Measurements from ENCODE around the gene INHBB.

The INHBB gene

DNA sequence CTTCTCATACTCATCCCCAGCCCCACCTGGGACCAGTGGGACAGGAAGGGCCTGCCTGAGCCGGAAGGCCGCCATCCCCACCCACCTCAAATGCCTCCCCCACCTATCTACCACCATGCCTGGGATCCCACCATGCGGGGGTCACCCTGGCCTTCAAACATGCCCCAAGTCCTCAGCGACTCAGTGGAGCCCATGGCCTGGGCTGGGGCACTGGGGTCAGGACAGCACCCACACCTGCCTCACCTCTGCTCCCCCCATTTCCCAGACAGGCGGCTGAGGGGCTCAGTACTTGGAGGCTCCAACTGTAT, 7.6 kb downstream of the INHBB start:
- H2AFZ ChIP-seq (ENCODE audit: low read length), result no peak overlapping the region
- no peaks in the 10 kb centered on the region for H3K9me3 ChIP-seq (ENCODE audit: low read length)
- no peak overlapping the region for H3K4me2 ChIP-seq (ENCODE audit: low read length)
- H3K9me2 ChIP-seq (ENCODE audit: low read depth, low read length), result no peaks in the 10 kb centered on the region
- H3K27ac ChIP-seq (ENCODE audit: low read depth, low read length, poor library complexity, severe bottlenecking), result no peak overlapping the region
- H4K20me1 ChIP-seq (ENCODE audit: insufficient read depth, low read length), result no peaks in the 10 kb centered on the region
- H3F3A ChIP-seq (ENCODE audit: insufficient read depth, low read length), result no peaks in the 10 kb centered on the region
- H3K4me3 ChIP-seq (ENCODE audit: low read depth, low read length, poor library complexity, severe bottlenecking), result no peak overlapping the region
- no peaks in the 10 kb centered on the region for H3K79me2 ChIP-seq (ENCODE audit: insufficient read depth, low read length)
- no peaks in the 10 kb centered on the region; the same call in 1 of the 2 replicates for H3K27me3 ChIP-seq (ENCODE audit: insufficient read depth, low read length)
- no peak for TF ChIP-seq EZH2 (IDR thresholded peaks at IDR 0.05; ENCODE audit: borderline replicate concordance, low read length)
- TF ChIP-seq CTCF (IDR thresholded peaks at IDR 0.05; ENCODE audit: low read length), result no peak
- no peaks in the 10 kb centered on the region for H3K4me1 ChIP-seq (ENCODE audit: insufficient read depth, low read length, severe bottlenecking)
- no peaks in the 10 kb centered on the region for H3K36me3 ChIP-seq (ENCODE audit: insufficient read depth, low read length)
- no peak overlapping the region for H3K9ac ChIP-seq (ENCODE audit: low read length)

DNA sequence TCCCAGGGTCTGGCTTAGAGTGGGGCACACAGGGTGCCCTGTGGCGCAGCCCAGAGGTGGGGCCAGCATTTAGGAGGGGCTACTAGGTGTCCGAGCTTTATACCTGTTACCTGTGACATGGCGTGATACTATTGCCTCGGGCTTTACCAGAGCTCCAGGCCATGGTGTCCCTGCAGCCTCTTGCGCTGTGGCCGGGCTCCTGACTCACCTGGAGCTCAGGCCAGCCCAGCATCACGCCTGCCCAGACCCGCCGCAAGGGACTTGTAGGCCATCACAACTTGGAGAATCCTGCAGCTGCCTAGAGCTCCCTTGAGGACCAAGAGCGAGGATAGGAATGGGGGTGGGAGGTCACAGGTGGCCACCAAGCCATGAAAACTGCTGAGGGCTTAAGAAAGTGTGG, 8.0 kb downstream of the INHBB start:
- no peaks in the 10 kb centered on the region for H3K9me2 ChIP-seq (ENCODE audit: low read depth, low read length)
- H4K20me1 ChIP-seq (ENCODE audit: insufficient read depth, low read length), result no peaks in the 10 kb centered on the region
- no peaks in the 10 kb centered on the region; the same call in 1 of the 2 replicates for H3K27me3 ChIP-seq (ENCODE audit: insufficient read depth, low read length)
- H3K27ac ChIP-seq (ENCODE audit: low read depth, low read length, poor library complexity, severe bottlenecking), result no peak overlapping the region
- H3K4me2 ChIP-seq (ENCODE audit: low read length), result no peak overlapping the region
- H3F3A ChIP-seq (ENCODE audit: insufficient read depth, low read length), result no peaks in the 10 kb centered on the region
- no peak overlapping the region for H3K9ac ChIP-seq (ENCODE audit: low read length)
- H3K9me3 ChIP-seq (ENCODE audit: low read length), result no peaks in the 10 kb centered on the region
- H3K4me1 ChIP-seq (ENCODE audit: insufficient read depth, low read length, severe bottlenecking), result no peaks in the 10 kb centered on the region
- no peak overlapping the region for H2AFZ ChIP-seq (ENCODE audit: low read length)
- no peaks in the 10 kb centered on the region for H3K79me2 ChIP-seq (ENCODE audit: insufficient read depth, low read length)
- no peak overlapping the region for H3K4me3 ChIP-seq (ENCODE audit: low read depth, low read length, poor library complexity, severe bottlenecking)
- no peak for TF ChIP-seq EZH2 (IDR thresholded peaks at IDR 0.05; ENCODE audit: borderline replicate concordance, low read length)
- no peak for TF ChIP-seq CTCF (IDR thresholded peaks at IDR 0.05; ENCODE audit: low read length)
- no peaks in the 10 kb centered on the region for H3K36me3 ChIP-seq (ENCODE audit: insufficient read depth, low read length)

DNA sequence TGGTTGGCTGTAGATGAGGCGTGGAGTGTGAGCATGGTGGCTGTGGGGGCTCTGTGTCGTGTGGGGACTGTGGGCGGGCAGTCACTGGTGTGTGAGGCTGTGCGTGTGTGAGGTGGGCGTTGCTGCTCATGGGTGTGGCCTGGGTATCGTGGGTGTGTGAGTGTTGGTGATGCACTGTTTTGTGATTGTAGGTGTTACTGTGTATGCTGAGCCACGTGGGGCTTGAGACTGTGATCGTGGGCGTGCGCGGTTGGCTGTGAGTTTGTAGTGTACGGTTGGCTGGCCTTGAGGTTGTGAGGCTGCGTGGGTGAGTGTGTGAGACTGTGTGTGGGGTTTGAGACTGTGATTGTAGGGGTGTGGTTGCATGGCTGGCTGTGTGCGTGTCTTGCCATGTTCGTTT, 8.5 kb downstream of the INHBB start:
- H3K27me3 ChIP-seq (ENCODE audit: insufficient read depth, low read length), result no peaks in the 10 kb centered on the region; the same call in 1 of the 2 replicates
- H3K4me2 ChIP-seq (ENCODE audit: low read length), result no peak overlapping the region

More for the DNA sequence above, 8.5 kb downstream of the INHBB start:
- H3K4me1 ChIP-seq (ENCODE audit: insufficient read depth, low read length, severe bottlenecking), result no peaks in the 10 kb centered on the region
- H3K4me3 ChIP-seq (ENCODE audit: low read depth, low read length, poor library complexity, severe bottlenecking), result no peak overlapping the region
- H4K20me1 ChIP-seq (ENCODE audit: insufficient read depth, low read length), result no peaks in the 10 kb centered on the region
- H3K9ac ChIP-seq (ENCODE audit: low read length), result no peak overlapping the region
- H3F3A ChIP-seq (ENCODE audit: insufficient read depth, low read length), result no peaks in the 10 kb centered on the region
- no peak overlapping the region for H3K27ac ChIP-seq (ENCODE audit: low read depth, low read length, poor library complexity, severe bottlenecking)
- H2AFZ ChIP-seq (ENCODE audit: low read length), result no peak overlapping the region
- H3K79me2 ChIP-seq (ENCODE audit: insufficient read depth, low read length), result no peaks in the 10 kb centered on the region
- no peaks in the 10 kb centered on the region for H3K9me2 ChIP-seq (ENCODE audit: low read depth, low read length)
- TF ChIP-seq CTCF (IDR thresholded peaks at IDR 0.05; ENCODE audit: low read length) (no peak), EZH2 (IDR thresholded peaks at IDR 0.05; ENCODE audit: borderline replicate concordance, low read length) (no peak)
- H3K9me3 ChIP-seq (ENCODE audit: low read length), result no peaks in the 10 kb centered on the region
- no peaks in the 10 kb centered on the region for H3K36me3 ChIP-seq (ENCODE audit: insufficient read depth, low read length)
